HepG2 (cell line): ENCODE measurements around the gene MEA1. TPM values are rescaled to one million over a fixed set of nuclear protein-coding genes. Genes with fewer than 3 reads are reported as not detected.
A peak's percentile ranks its signal among the peaks of the same experiment; 100 is the strongest.

ENCODE experiments used
- ARNT2 ChIP-seq: sonication (generic); formaldehyde crosslinking; IDR thresholded peaks from 2 replicates; pipeline ENCODE4 v1.8.0; 2022; ENCODE audit warnings: mild to moderate bottlenecking, low read depth, missing genetic modification reagents, moderate library complexity
- ISX ChIP-seq: sonication (generic); formaldehyde crosslinking; conservative IDR thresholded peaks from 2 replicates; pipeline ENCODE4 v1.5.0; 2020; ENCODE audit warnings: missing genetic modification reagents
- KLF11 ChIP-seq: IDR thresholded peaks from 2 replicates; pipeline ENCODE4 v1.6.1; 2016; ENCODE audit warnings: missing compliant biosample characterization
- MNT ChIP-seq: fragments of 450-650 bp; IDR thresholded peaks from 2 replicates; pipeline ENCODE4 v1.6.1; 2016
- PRDM10 ChIP-seq: sonication (generic); formaldehyde crosslinking; IDR thresholded peaks from 2 replicates; pipeline ENCODE4 v1.4.0; 2020; ENCODE audit warnings: low read depth, missing genetic modification reagents
- PRMT3 ChIP-seq: sonication (generic); formaldehyde crosslinking; IDR thresholded peaks from 2 replicates; pipeline ENCODE4 v1.8.1; 2022; ENCODE audit warnings: low read depth, mild to moderate bottlenecking, moderate library complexity, missing genetic modification reagents, borderline replicate concordance
- SCMH1 ChIP-seq: sonication (generic); formaldehyde crosslinking; IDR thresholded peaks from 2 replicates; pipeline ENCODE4 v1.9.0; 2021; ENCODE audit warnings: missing genetic modification reagents, mild to moderate bottlenecking, borderline replicate concordance
- SP4 ChIP-seq: sonication (generic); formaldehyde crosslinking; IDR thresholded peaks from 2 replicates; pipeline ENCODE4 v1.8.1; 2023; ENCODE audit warnings: mild to moderate bottlenecking, missing genetic modification reagents
- TAF1 ChIP-seq: sonication (generic); formaldehyde crosslinking; IDR thresholded peaks from 2 replicates; pipeline ENCODE4 v1.4.0; 2020; ENCODE audit warnings: missing genetic modification reagents
- ZFAT ChIP-seq: sonication (generic); formaldehyde crosslinking; conservative IDR thresholded peaks from 2 replicates; pipeline ENCODE4 v1.8.1; 2023; ENCODE audit warnings: missing genetic modification reagents, inconsistent platforms
- ZFX ChIP-seq: sonication (generic); formaldehyde crosslinking; IDR thresholded peaks from 2 replicates; pipeline ENCODE4 v1.4.0; 2020; ENCODE audit warnings: mild to moderate bottlenecking, low read depth, missing genetic modification reagents, moderate library complexity
- ZNF451 ChIP-seq: sonication (generic); formaldehyde crosslinking; IDR thresholded peaks from 2 replicates; pipeline ENCODE4 v1.5.0; 2020; ENCODE audit warnings: mild to moderate bottlenecking, missing genetic modification reagents
- ZNF569 ChIP-seq: sonication (generic); formaldehyde crosslinking; IDR thresholded peaks from 2 replicates; pipeline ENCODE4 v1.5.0; 2020; ENCODE audit warnings: mild to moderate bottlenecking, missing genetic modification reagents, moderate library complexity, borderline replicate concordance
- ZNF761 ChIP-seq: sonication (generic); formaldehyde crosslinking; conservative IDR thresholded peaks from 2 replicates; pipeline ENCODE4 v1.4.0; 2020; ENCODE audit warnings: mild to moderate bottlenecking, missing genetic modification reagents
- polyA plus RNA-seq, 8 experiments: library from polyadenylated mRNA; depleted of rRNA in 3 of 8; stranded (reverse) in 7 of 8; unstranded in 1 of 8; fragments of >200 nt; fragmentation: Illumina TruSeq in 4 of 8; extraction: Trizol in 4 of 8; gene quantifications; 2 replicates each; pipeline versions ENCODE4 v1.2.1 to v1.2.3, GENCODE V29; 2011 to 2016; ENCODE audit warnings: low read depth in 4 of 8, missing spikeins in 1 of 8, mixed read lengths in 1 of 8; ENCODE audit not compliant: insufficient read depth in 1 of 8
- total RNA-seq, 5 experiments: library from RNA; depleted of rRNA; stranded (reverse); fragments of >200 nt; fragmentation: Illumina TruSeq; extraction: Trizol; gene quantifications; 2 replicates each; pipeline ENCODE4 v1.2.3, GENCODE V29; 2016; ENCODE audit warnings: low read depth in 1 of 5
- TF ChIP-seq, protein P1 (sequence below), 2 experiments: sonication (generic) in 1 of 2; formaldehyde crosslinking in 1 of 2; IDR thresholded peaks; 2 replicates each; pipeline versions ENCODE4 v1.6.1 to v1.9.0; 2014 to 2022; ENCODE audit warnings: antibody characterized with exemption in 1 of 2, borderline replicate concordance in 1 of 2, inconsistent platforms in 1 of 2, low read depth in 1 of 2, missing genetic modification reagents in 1 of 2
- TF ChIP-seq, protein P2 (sequence below): IDR thresholded peaks from 2 replicates; pipeline ENCODE4 v1.6.1; 2016

MEA1 gene
- total and polyA plus RNA-seq, 2 of the 13 experiments (the other 11 are each of a cell fraction or from before 2014, with no cell fraction given), result 75.6 to 86.2 TPM

- TF ChIP-seq ZNF761 (CRISPR knock-in tag) (peak; percentile 36; the same call in 1 of the 2 replicates), ZNF451 (CRISPR knock-in tag) (0 out of 2 replicates have a peak, but pooled peaks have one; percentile 51), KLF11 (CRISPR knock-in tag) (peak; percentile 86), ZFAT (CRISPR knock-in tag) (no peak), PRMT3 (CRISPR knock-in tag) (no peak), MNT (peak; percentile 98), PRDM10 (peak; percentile 70; the same call in 1 of the 2 replicates), ZNF569 (CRISPR knock-in tag) (no peak), ARNT2 (peak; percentile 81), ISX (no peak), SP4 (peak; percentile 100), ZFX (CRISPR knock-in tag) (peak; percentile 94), SCMH1 (CRISPR knock-in tag) (no peak), TAF1 (CRISPR knock-in tag) (peak; percentile 64; the same call in 1 of the 2 replicates)
- TF ChIP-seq, protein P1, sequence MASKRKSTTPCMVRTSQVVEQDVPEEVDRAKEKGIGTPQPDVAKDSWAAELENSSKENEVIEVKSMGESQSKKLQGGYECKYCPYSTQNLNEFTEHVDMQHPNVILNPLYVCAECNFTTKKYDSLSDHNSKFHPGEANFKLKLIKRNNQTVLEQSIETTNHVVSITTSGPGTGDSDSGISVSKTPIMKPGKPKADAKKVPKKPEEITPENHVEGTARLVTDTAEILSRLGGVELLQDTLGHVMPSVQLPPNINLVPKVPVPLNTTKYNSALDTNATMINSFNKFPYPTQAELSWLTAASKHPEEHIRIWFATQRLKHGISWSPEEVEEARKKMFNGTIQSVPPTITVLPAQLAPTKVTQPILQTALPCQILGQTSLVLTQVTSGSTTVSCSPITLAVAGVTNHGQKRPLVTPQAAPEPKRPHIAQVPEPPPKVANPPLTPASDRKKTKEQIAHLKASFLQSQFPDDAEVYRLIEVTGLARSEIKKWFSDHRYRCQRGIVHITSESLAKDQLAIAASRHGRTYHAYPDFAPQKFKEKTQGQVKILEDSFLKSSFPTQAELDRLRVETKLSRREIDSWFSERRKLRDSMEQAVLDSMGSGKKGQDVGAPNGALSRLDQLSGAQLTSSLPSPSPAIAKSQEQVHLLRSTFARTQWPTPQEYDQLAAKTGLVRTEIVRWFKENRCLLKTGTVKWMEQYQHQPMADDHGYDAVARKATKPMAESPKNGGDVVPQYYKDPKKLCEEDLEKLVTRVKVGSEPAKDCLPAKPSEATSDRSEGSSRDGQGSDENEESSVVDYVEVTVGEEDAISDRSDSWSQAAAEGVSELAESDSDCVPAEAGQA (IDR thresholded peaks at IDR 0.05; ENCODE audit: low read depth), result peak; percentile 81
- TF ChIP-seq, protein P1 (CRISPR knock-in tag; IDR thresholded peaks at IDR 0.05; ENCODE audit: borderline replicate concordance), result no peak
- TF ChIP-seq, protein P2, sequence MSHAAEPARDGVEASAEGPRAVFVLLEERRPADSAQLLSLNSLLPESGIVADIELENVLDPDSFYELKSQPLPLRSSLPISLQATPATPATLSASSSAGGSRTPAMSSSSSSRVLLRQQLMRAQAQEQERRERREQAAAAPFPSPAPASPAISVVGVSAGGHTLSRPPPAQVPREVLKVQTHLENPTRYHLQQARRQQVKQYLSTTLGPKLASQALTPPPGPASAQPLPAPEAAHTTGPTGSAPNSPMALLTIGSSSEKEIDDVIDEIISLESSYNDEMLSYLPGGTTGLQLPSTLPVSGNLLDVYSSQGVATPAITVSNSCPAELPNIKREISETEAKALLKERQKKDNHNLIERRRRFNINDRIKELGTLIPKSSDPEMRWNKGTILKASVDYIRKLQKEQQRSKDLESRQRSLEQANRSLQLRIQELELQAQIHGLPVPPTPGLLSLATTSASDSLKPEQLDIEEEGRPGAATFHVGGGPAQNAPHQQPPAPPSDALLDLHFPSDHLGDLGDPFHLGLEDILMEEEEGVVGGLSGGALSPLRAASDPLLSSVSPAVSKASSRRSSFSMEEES (CRISPR knock-in tag), result peak; percentile 62; the same call in 1 of the 2 replicates
Observed at GRCh38 chr6:43013843-43014433, at the start of gene MEA1, which contains the start of gene KLHDC3 (continued).
